Prostate gland (tissue), 2 donors: Measurements from ENCODE around the gene SLC28A3. TPM values are rescaled to one million over a fixed set of nuclear protein-coding genes. Genes with fewer than 3 reads are reported as not detected.
A peak's percentile ranks its signal among the peaks of the same experiment; 100 is the strongest.

Experiments
- DNase-seq: peaks from one replicate; pipeline ENCODE4 v3.0.0-alpha.2; 2019; ENCODE audit warnings: low spot score
- H3K27ac ChIP-seq, 2 donors: fragments of 200-600 bp; sonication (generic); 2 replicates each; pipeline ENCODE4 v1.5.1; 2017 to 2019
- H3K27me3 ChIP-seq: fragments of 200-600 bp; sonication (generic); replicated peaks from 2 replicates; pipeline ENCODE4 v1.5.1; 2019; ENCODE audit not compliant: insufficient read depth
- H3K36me3 ChIP-seq, 2 donors: fragments of 200-600 bp; sonication (generic); 1 replicate in 1 of 2; 2 replicates in 1 of 2; pipeline versions ENCODE4 v1.5.1 to v1.8.1; 2017 to 2019
- H3K4me1 ChIP-seq: fragments of 200-600 bp; sonication (generic); replicated peaks from 2 replicates; pipeline ENCODE4 v1.5.1; 2019
- H3K4me3 ChIP-seq, 2 donors: fragments of 200-600 bp; sonication (generic); 2 replicates each; pipeline ENCODE4 v1.5.1; 2017 to 2019
- H3K9me3 ChIP-seq: fragments of 200-600 bp; sonication (generic); 2 replicates; pipeline ENCODE4 v1.5.1; 2017
- CTCF ChIP-seq, 4 experiments: fragments of 200-600 bp in 2 of 4; fragments of 450-650 bp in 2 of 4; sonication (generic) in 2 of 4; IDR thresholded peaks; 1 replicate in 3 of 4; 2 replicates in 1 of 4; pipeline ENCODE4 v1.5.1; 2016 to 2019; ENCODE audit warnings: antibody characterized with exemption in 4 of 4, mild to moderate bottlenecking in 2 of 4, moderate library complexity in 2 of 4
- POLR2A ChIP-seq: fragments of 450-650 bp; IDR thresholded peaks from one replicate; pipeline ENCODE4 v1.6.1; 2016; ENCODE audit warnings: antibody characterized with exemption, mild to moderate bottlenecking
- POLR2AphosphoS5 ChIP-seq: sonication (generic); formaldehyde crosslinking; IDR thresholded peaks from one replicate; pipeline ENCODE4 v1.6.1; 2017; ENCODE audit warnings: antibody characterized with exemption
- WGBS: methylation state at CpG from one replicate; pipeline ENCODE4 v1.1.5; 2018; 5-methylcytosine and 5-hydroxymethylcytosine counted together
- intact Hi-C: fragments of 100-400 bp; cut with DNase I; formaldehyde crosslinking; loops from one replicate; pipeline ENCODE4 v1.14.2; 2022
- total RNA-seq, 2 donors: library from RNA; depleted of rRNA; stranded (reverse); fragments of >200 nt; gene quantifications; one replicate each; pipeline ENCODE4 v1.1.0, GENCODE V29; 2016

SLC28A3 gene
- total RNA-seq, 2 donors from 2014 or later, result 0.23 TPM; not detected in 1

- H3K4me3 ChIP-seq, result no peak overlapping the region
- H3K27me3 ChIP-seq, result no peaks in the 10 kb centered on the region
- TF ChIP-seq POLR2A, result no peak
- TF ChIP-seq POLR2AphosphoS5, result no peak
- no peak for TF ChIP-seq CTCF (IDR thresholded peaks at IDR 0.05)
- 96% methylated on average over 8 of the region's 8 CpGs for WGBS
- H3K36me3 ChIP-seq, result no peaks in the 10 kb centered on the region
- H3K27ac ChIP-seq, result no peak overlapping the region
- no peak for DNase-seq
- H3K9me3 ChIP-seq, result no peaks in the 10 kb centered on the region
- H3K4me1 ChIP-seq, result no peaks in the 10 kb centered on the region
- intact Hi-C loops, result no loop called here
These were observed 3.3 kb downstream of the SLC28A3 start for GRCh38 chr9:84337252-84337651.

DNA sequence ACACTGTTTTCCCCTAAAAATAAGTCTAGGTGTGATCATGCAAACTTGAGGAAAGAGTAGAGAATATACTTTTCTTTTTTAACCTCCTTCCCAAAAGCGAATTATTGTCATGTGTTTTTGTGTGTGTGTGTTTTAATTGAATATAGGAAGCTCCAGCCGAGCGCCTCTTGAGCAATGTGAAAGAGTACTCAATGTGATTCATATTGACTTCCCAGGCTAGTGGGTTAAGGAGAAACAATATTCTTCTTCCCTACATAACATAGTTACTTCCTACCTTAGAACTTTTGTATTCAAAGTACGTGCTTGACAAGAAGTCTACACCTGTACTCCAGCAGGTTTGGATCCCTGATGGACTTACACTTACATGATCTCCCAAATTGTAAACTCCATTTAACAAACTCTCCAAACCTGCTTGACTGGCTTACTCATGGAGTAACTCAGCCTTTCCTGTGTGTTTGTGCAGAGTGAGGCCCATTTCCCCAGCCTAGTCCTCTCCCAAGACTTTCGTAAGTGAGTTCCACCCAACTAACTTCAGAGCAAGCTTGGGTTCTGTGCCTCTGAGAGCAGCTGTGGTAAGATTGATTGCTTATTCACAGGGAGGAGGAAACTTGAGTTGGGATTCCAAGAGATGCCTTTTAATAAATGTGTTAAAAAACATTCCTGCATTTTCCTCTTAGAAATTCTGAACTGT is 9.3 kb downstream of the SLC28A3 start:
- Histone ChIP-seq H3K4me3 (no peak overlapping the region), H3K27ac (no peak overlapping the region), H3K4me1 (no peaks in the 10 kb centered on the region), H3K9me3 (no peaks in the 10 kb centered on the region), H3K27me3 (no peaks in the 10 kb centered on the region), H3K36me3 (no peaks in the 10 kb centered on the region)
- TF ChIP-seq CTCF (IDR thresholded peaks at IDR 0.05), result no peak
- peak; percentile 61 for TF ChIP-seq POLR2AphosphoS5
- intact Hi-C loops, result no loop called here
- WGBS, result 71% methylated on average over 5 of the region's 5 CpGs
- peak; percentile 33 for DNase-seq

DNA sequence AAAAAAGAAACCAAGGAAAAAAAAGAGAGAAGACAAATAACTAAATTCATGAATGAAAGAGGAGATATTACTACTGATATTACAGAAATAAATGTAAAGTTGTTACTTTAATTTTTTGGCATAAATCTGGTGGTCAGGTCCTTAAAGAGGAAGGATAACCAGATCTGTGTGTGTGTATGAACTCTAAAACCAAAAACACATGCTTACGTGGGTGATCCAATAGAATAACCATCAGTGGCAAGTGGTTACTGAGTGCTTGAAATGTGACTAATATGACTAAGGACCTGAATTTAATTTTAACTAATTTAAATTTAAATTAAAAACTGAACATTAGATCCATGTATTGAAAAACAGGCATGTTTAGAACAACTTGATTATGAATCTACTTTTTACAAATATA is 10.3 kb downstream of the SLC28A3 start:
- no peaks in the 10 kb centered on the region for H3K36me3 ChIP-seq
- TF ChIP-seq POLR2A (no peak), POLR2AphosphoS5 (no peak), CTCF (IDR thresholded peaks at IDR 0.05) (no peak)
- intact Hi-C loops, result no loop called here
- H3K4me3 ChIP-seq, result no peak overlapping the region
- H3K9me3 ChIP-seq, result no peaks in the 10 kb centered on the region
- WGBS, result 84% methylated on average over 1 of the region's 1 CpG
- no peak overlapping the region for H3K27ac ChIP-seq
- no peaks in the 10 kb centered on the region for H3K4me1 ChIP-seq
- H3K27me3 ChIP-seq, result no peaks in the 10 kb centered on the region
- no peak for DNase-seq

DNA sequence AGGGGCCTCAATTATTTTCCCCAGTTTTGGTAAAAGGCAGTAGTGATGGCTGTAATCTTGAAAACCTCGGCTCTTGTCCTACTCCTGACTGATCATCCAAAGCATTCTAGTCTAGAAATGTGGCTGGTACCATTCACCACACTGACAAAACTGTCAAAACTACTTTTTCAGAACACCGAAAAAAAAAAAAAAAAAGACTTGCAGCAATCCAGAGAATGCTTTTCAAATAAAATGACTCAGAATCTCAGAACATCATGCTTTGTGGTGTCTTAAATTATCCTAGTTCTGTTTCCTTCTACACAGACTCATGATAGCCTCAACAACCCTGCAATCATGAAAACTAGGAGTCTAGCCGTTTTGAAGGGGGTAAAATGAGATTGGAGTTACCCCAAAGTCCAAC is 13.4 kb downstream of the SLC28A3 start:
- intact Hi-C loops, result no loop called here
- H3K27me3 ChIP-seq, result no peaks in the 10 kb centered on the region
- H3K9me3 ChIP-seq, result no peaks in the 10 kb centered on the region
- DNase-seq, result no peak
- H3K36me3 ChIP-seq, result no peaks in the 10 kb centered on the region
- TF ChIP-seq CTCF (IDR thresholded peaks at IDR 0.05) (no peak), POLR2AphosphoS5 (no peak), POLR2A (no peak)
- no peak overlapping the region for H3K4me3 ChIP-seq
- H3K4me1 ChIP-seq, result no peaks in the 10 kb centered on the region
- 87% methylated on average over 3 of the region's 3 CpGs for WGBS
- H3K27ac ChIP-seq, result no peak overlapping the region

DNA sequence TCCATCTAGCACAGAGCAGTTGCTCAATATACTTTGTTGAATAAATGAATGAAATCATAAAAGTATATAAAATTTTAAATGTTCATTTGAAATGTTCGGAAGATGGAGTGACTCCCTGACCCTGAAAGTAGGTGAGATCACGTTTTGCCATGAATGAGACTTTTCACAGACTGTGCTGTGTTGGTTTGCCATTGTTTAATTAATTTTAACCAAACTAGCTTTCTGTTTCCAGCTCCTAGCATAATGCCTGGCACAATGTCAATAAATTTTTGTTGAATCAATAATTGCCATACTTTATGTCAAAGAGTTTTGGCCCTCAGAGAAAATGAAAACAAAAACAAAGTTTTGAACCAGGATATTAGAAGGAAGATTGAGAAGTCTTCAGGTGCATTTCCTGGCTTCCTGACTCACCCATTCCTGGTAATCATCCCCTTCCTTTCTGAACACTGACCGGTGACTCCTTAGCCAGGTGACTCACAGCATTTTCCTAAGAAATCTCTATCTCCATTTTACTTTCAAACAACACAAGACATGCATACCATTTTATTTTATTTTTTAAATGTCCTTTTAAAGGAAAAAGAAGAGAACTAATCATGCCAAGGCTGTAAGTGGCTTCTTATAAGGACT is 15.1 kb downstream of the SLC28A3 start:
- no peaks in the 10 kb centered on the region for H3K4me1 ChIP-seq
- no peaks in the 10 kb centered on the region for H3K27me3 ChIP-seq
- no peak overlapping the region for H3K27ac ChIP-seq
- WGBS, result 75% methylated on average over 3 of the region's 3 CpGs
- H3K36me3 ChIP-seq, result no peaks in the 10 kb centered on the region
- no peak for DNase-seq
- H3K9me3 ChIP-seq, result no peaks in the 10 kb centered on the region
- TF ChIP-seq POLR2AphosphoS5, result no peak
- TF ChIP-seq POLR2A, result no peak
- no peak for TF ChIP-seq CTCF (IDR thresholded peaks at IDR 0.05)
- H3K4me3 ChIP-seq, result no peak overlapping the region
- intact Hi-C loops, result no loop called here
